Retinal pigment epithelial cell (primary cell): Measurements from ENCODE around the gene ADAMTS2.

ENCODE experiments used
- DNase-seq: peaks from one replicate; pipeline ENCODE4 v3.0.0-alpha.2; 2010; ENCODE audit warnings: low read depth
- H3K4me3 ChIP-seq: 2 replicates; pipeline ENCODE4 v1.5.1; 2011; ENCODE audit warnings: mild to moderate bottlenecking, low read length, control low read depth, moderate library complexity
- CTCF ChIP-seq: conservative IDR thresholded peaks from 2 replicates; pipeline ENCODE4 v1.5.1; 2011; ENCODE audit warnings: low read depth, low read length, control low read depth, inconsistent platforms

ADAMTS2 gene

GRCh38 chr5:179228341-179229121 lies 116.7 kb downstream of the ADAMTS2 start:
- no peak for TF ChIP-seq CTCF
- no peak overlapping the region for H3K4me3 ChIP-seq
- DNase-seq, result no peak

GRCh38 chr5:179227580-179228311 lies 117.5 kb downstream of the ADAMTS2 start:
- no peak for DNase-seq
- TF ChIP-seq CTCF, result no peak
- no peak overlapping the region for H3K4me3 ChIP-seq

- H3K4me3 ChIP-seq, result no peak overlapping the region
- no peak for TF ChIP-seq CTCF
- no peak for DNase-seq
Observed at GRCh38 chr5:179227229-179227579, 118.1 kb downstream of the ADAMTS2 start.

GRCh38 chr5:179226696-179227095 lies 118.6 kb downstream of the ADAMTS2 start:
- no peak for TF ChIP-seq CTCF
- no peak overlapping the region for H3K4me3 ChIP-seq
- no peak for DNase-seq

- no peak for DNase-seq
- no peak overlapping the region for H3K4me3 ChIP-seq
- no peak for TF ChIP-seq CTCF
Observed at GRCh38 chr5:179225387-179225786, 119.9 kb downstream of the ADAMTS2 start.

- no peak for DNase-seq
- H3K4me3 ChIP-seq, result no peak overlapping the region
- no peak for TF ChIP-seq CTCF
Observed at GRCh38 chr5:179224741-179225140, 120.5 kb downstream of the ADAMTS2 start.

- DNase-seq, result no peak
- no peak for TF ChIP-seq CTCF
- no peak overlapping the region for H3K4me3 ChIP-seq
Observed at GRCh38 chr5:179223961-179224360, 121.3 kb downstream of the ADAMTS2 start.
